H1 (cell line): ENCODE data around the gene AASDHPPT. TPM values are rescaled to one million over a fixed set of nuclear protein-coding genes. Genes with fewer than 3 reads are reported as not detected.

Experiments used
- CTCF ChIA-PET: fragments of 300-600 bp; sonication (Branson Sonifier 250); formaldehyde crosslinking; loops from one replicate; lab custom pipeline; 2021; ENCODE audit not compliant: partially characterized antibody; lab: Charles Lee
- POLR2A ChIA-PET: fragments of 300-600 bp; sonication (Branson Sonifier 250); formaldehyde crosslinking; loops from one replicate; lab custom pipeline; 2021; ENCODE audit warnings: inconsistent platforms; ENCODE audit not compliant: partially characterized antibody; lab: Charles Lee
- DNase-seq, 2 experiments: peaks; one replicate each; pipeline versions ENCODE4 v3.0.0 to v3.0.0-alpha.2; 2010 to 2022; ENCODE audit warnings: low spot score in 2 of 2, low read depth in 1 of 2, mixed read lengths in 1 of 2
- FAIRE-seq: peaks from 2 replicates; lab custom pipeline; 2011; peaks lifted over from hg19 to GRCh38; lab: Jason Lieb, UNC
- H2AFZ ChIP-seq: 2 replicates; pipeline ENCODE4 v1.8.1; 2012; ENCODE audit warnings: low read length, inconsistent platforms
- H2AK5ac ChIP-seq: 2 replicates; pipeline ENCODE4 v1.6.1; 2013; ENCODE audit warnings: low read depth, low read length
- H2BK120ac ChIP-seq: replicated peaks from 2 replicates; pipeline ENCODE3; 2013; ENCODE audit warnings: low read depth, low read length, inconsistent platforms
- H2BK12ac ChIP-seq: 2 replicates; pipeline ENCODE4 v1.6.1; 2013; ENCODE audit warnings: low read depth, low read length
- H2BK15ac ChIP-seq: 2 replicates; pipeline ENCODE4 v1.6.1; 2013; ENCODE audit warnings: low read length
- H2BK20ac ChIP-seq: 2 replicates; pipeline ENCODE4 v1.6.1; 2013; ENCODE audit warnings: low read length
- H2BK5ac ChIP-seq: 2 replicates; pipeline ENCODE4 v1.6.1; 2013; ENCODE audit warnings: low read depth, low read length
- H3K14ac ChIP-seq: 2 replicates; pipeline ENCODE4 v1.6.1; 2013; ENCODE audit warnings: inconsistent platforms; ENCODE audit not compliant: insufficient read length
- H3K18ac ChIP-seq: 2 replicates; pipeline ENCODE4 v1.6.1; 2013; ENCODE audit warnings: low read length; ENCODE audit errors: extremely low read depth
- H3K23ac ChIP-seq: 2 replicates; pipeline ENCODE4 v1.6.1; 2013; ENCODE audit warnings: inconsistent platforms; ENCODE audit not compliant: insufficient read length
- H3K23me2 ChIP-seq: 2 replicates; pipeline ENCODE4 v1.6.1; 2013; ENCODE audit warnings: low read depth, low read length
- H3K27ac ChIP-seq: 2 replicates; pipeline ENCODE4 v1.6.1; 2011; ENCODE audit warnings: low read depth, low read length, inconsistent platforms
- H3K27me3 ChIP-seq, 4 experiments: replicated peaks in 1 of 4; 1 replicate in 1 of 4; 2 replicates in 3 of 4; pipeline versions ENCODE4 v1.6.1 to v1.8.1; 2011 to 2013; ENCODE audit warnings: low read length in 3 of 4, mild to moderate bottlenecking in 3 of 4, inconsistent platforms in 2 of 4, mixed read lengths in 2 of 4, moderate library complexity in 1 of 4; ENCODE audit not compliant: control insufficient read depth in 3 of 4, insufficient read depth in 3 of 4; ENCODE audit errors: extremely low read depth in 1 of 4
- H3K36me3 ChIP-seq, 4 experiments: 2 replicates each; pipeline versions ENCODE4 v1.6.1 to v1.8.1; 2011 to 2013; ENCODE audit warnings: mild to moderate bottlenecking in 4 of 4, low read length in 3 of 4, moderate library complexity in 2 of 4, control low read depth in 1 of 4, inconsistent platforms in 1 of 4; ENCODE audit not compliant: insufficient read depth in 4 of 4, control insufficient read depth in 2 of 4
- H3K4ac ChIP-seq: replicated peaks from 2 replicates; pipeline ENCODE3; 2013; ENCODE audit warnings: low read length, low read depth, mixed read lengths, inconsistent platforms; ENCODE audit not compliant: insufficient read length
- H3K4me1 ChIP-seq, 4 experiments: replicated peaks in 1 of 4; 1 replicate in 1 of 4; 2 replicates in 3 of 4; pipeline versions ENCODE4 v1.6.1 to v1.8.1; 2011 to 2013; ENCODE audit warnings: low read length in 3 of 4, inconsistent platforms in 2 of 4, mixed read lengths in 1 of 4; ENCODE audit not compliant: insufficient read depth in 4 of 4, control insufficient read depth in 3 of 4
- H3K4me2 ChIP-seq, 2 experiments: 2 replicates each; pipeline versions ENCODE4 v1.6.1 to v1.8.1; 2011 to 2013; ENCODE audit warnings: low read depth in 2 of 2, low read length in 2 of 2, control low read depth in 1 of 2, inconsistent platforms in 1 of 2, mild to moderate bottlenecking in 1 of 2; ENCODE audit not compliant: insufficient read depth in 1 of 2
- H3K4me3 ChIP-seq, 4 experiments: fragments of 200-600, 300-600 bp in 1 of 4; sonication (generic), shearing (Covaris generic), sonication (Bioruptor Twin) in 1 of 4; 2 replicates each; pipeline versions ENCODE4 v1.5.1 to v1.8.1; 2011 to 2016; ENCODE audit warnings: low read length in 4 of 4, low read depth in 3 of 4, control low read depth in 2 of 4, inconsistent platforms in 2 of 4, mild to moderate bottlenecking in 2 of 4, mixed read lengths in 1 of 4, moderate library complexity in 1 of 4; ENCODE audit not compliant: insufficient read depth in 2 of 4; ENCODE audit errors: extremely low read depth in 1 of 4
- H3K56ac ChIP-seq: replicated peaks from 2 replicates; pipeline ENCODE3; 2013; ENCODE audit warnings: low read depth, mild to moderate bottlenecking, mixed read lengths, low read length, inconsistent platforms; ENCODE audit not compliant: insufficient read length
- H3K79me1 ChIP-seq: 2 replicates; pipeline ENCODE4 v1.6.1; 2013; ENCODE audit warnings: low read depth, low read length, control low read depth
- H3K79me2 ChIP-seq, 2 experiments: 2 replicates each; pipeline versions ENCODE4 v1.6.1 to v1.8.1; 2012 to 2013; ENCODE audit warnings: low read length in 2 of 2, mild to moderate bottlenecking in 2 of 2, inconsistent platforms in 1 of 2; ENCODE audit not compliant: insufficient read depth in 2 of 2, control insufficient read depth in 1 of 2
- H3K9ac ChIP-seq, 4 experiments: replicated peaks in 1 of 4; 1 replicate in 1 of 4; 2 replicates in 3 of 4; pipeline versions ENCODE4 v1.6.1 to v1.8.1; 2011 to 2013; ENCODE audit warnings: low read depth in 3 of 4, low read length in 3 of 4, control low read depth in 2 of 4, mild to moderate bottlenecking in 2 of 4, moderate library complexity in 2 of 4, inconsistent platforms in 1 of 4; ENCODE audit errors: extremely low read depth in 1 of 4
- H3K9me3 ChIP-seq, 2 experiments: 2 replicates each; pipeline versions ENCODE4 v1.6.1 to v1.8.1; 2012 to 2013; ENCODE audit warnings: mild to moderate bottlenecking in 2 of 2, moderate library complexity in 2 of 2, control low read depth in 1 of 2, inconsistent platforms in 1 of 2, low read depth in 1 of 2, low read length in 1 of 2, mixed read lengths in 1 of 2; ENCODE audit not compliant: insufficient read depth in 2 of 2
- H4K20me1 ChIP-seq, 2 experiments: replicated peaks in 1 of 2; 2 replicates each; pipeline versions ENCODE3 to v1.8.1; 2011 to 2013; ENCODE audit warnings: inconsistent platforms in 2 of 2, low read length in 2 of 2, mild to moderate bottlenecking in 1 of 2; ENCODE audit not compliant: insufficient read depth in 2 of 2, control insufficient read depth in 1 of 2
- H4K5ac ChIP-seq: 2 replicates; pipeline ENCODE4 v1.6.1; 2013; ENCODE audit warnings: low read length, low read depth, mixed read lengths, inconsistent platforms; ENCODE audit not compliant: insufficient read length
- H4K8ac ChIP-seq: 2 replicates; pipeline ENCODE4 v1.8.0; 2013; ENCODE audit warnings: mild to moderate bottlenecking, moderate library complexity, low read length, inconsistent platforms; ENCODE audit not compliant: insufficient read depth; ENCODE audit errors: extremely low read depth
- H4K91ac ChIP-seq: replicated peaks from 2 replicates; pipeline ENCODE3; 2013; ENCODE audit warnings: low read length, mixed read lengths, inconsistent platforms; ENCODE audit not compliant: insufficient read length
- SP2 ChIP-seq: IDR thresholded peaks from 2 replicates; pipeline ENCODE4 v1.6.1; 2012; ENCODE audit warnings: mild to moderate bottlenecking, low read length, inconsistent platforms
- polyA plus RNA-seq, 7 experiments: library from polyadenylated mRNA; depleted of rRNA in 3 of 7; stranded (reverse) in 5 of 7; unstranded in 2 of 7; fragments of >200 nt in 5 of 7; fragments of 200-250 nt in 2 of 7; gene quantifications; 1 replicate in 5 of 7; 2 replicates in 1 of 7; 4 replicates in 1 of 7; pipeline versions ENCODE4 v1.2.1 to v1.2.3, GENCODE V29; 2011 to 2013; ENCODE audit warnings: missing spikeins in 2 of 7, mixed read lengths in 2 of 7
- total RNA-seq: library from RNA; stranded (reverse); fragmentation: NEBNext Ultra II Directional; extraction: Animal tissue kit (Norgen Biotek cat#: 25700); gene quantifications from 2 replicates; pipeline ENCODE4 v1.2.1, GENCODE V29; 2021

AASDHPPT gene
- total and polyA plus RNA-seq, 2 of the 8 experiments (the other 6 are each of a cell fraction or from before 2014, with no cell fraction given): 15.7 to 42.2 TPM

DNA sequence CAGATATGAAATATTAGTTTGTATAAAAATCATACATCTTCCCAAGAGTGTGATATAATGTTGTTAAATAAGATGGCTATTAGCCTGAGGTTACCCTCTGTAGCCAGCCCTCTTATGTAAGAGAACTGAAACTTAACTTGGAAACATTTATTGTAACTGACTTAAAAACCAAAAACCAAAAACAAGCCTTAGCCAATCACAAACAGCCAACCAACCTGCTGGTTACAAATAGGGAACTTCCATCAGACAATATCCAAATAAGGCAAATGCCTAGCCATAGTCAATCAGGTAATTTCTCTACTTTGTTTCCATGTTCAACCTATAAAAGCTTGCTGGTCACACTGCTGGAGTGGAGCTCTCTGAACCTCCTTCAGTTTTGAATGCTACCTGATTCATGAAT, 14.5 kb upstream of the AASDHPPT start:
- Histone ChIP-seq H3K4ac (no peak overlapping the region), H2BK120ac (no peak overlapping the region)
- CTCF ChIA-PET: interaction anchor here (1.6 kb wide), 1 partner anchor 13 kb away, joined by 4 read pairs; no protein-coding TSS in a partner anchor
- TF ChIP-seq SP2: no peak

More for the DNA sequence above, 14.5 kb upstream of the AASDHPPT start:
- no peak overlapping the region for H4K5ac ChIP-seq
- no peak overlapping the region for H2BK12ac ChIP-seq
- H4K20me1 ChIP-seq: no peaks in the 10 kb centered on the region
- POLR2A ChIA-PET: no interaction called here
- H2AK5ac ChIP-seq: no peak overlapping the region
- no peak for FAIRE-seq
- no peak overlapping the region for H3K4me2 ChIP-seq
- no peak overlapping the region for H3K9ac ChIP-seq
- H2BK20ac ChIP-seq: no peak overlapping the region
- H3K27me3 ChIP-seq: no peaks in the 10 kb centered on the region
- H3K56ac ChIP-seq: no peak overlapping the region
- no peaks in the 10 kb centered on the region for H3K9me3 ChIP-seq
- H3K4me3 ChIP-seq: no peak overlapping the region
- H3K27ac ChIP-seq: no peak overlapping the region
- no peaks in the 10 kb centered on the region for H3K79me2 ChIP-seq
- no peak overlapping the region for H3K23ac ChIP-seq
- no peak overlapping the region for H2AFZ ChIP-seq
- no peak overlapping the region for H4K8ac ChIP-seq
- peaks cover 0 to 5% (median 2%) of the 10 kb centered on the region in 4 experiments; a peak in 3 of 7 replicates for H3K4me1 ChIP-seq
- H3K36me3 ChIP-seq: no peaks in the 10 kb centered on the region
- no peak overlapping the region for H3K14ac ChIP-seq
- H2BK5ac ChIP-seq: no peak overlapping the region
- no peak overlapping the region for H2BK15ac ChIP-seq
- no peak for DNase-seq
- H3K23me2 ChIP-seq: no peaks in the 10 kb centered on the region
- no peak overlapping the region for H3K18ac ChIP-seq
- H4K91ac ChIP-seq: no peak overlapping the region
- H3K79me1 ChIP-seq: no peaks in the 10 kb centered on the region
